Dermis lymphatic vessel endothelial cell (primary cell): ENCODE data around the gene C1QL2. TPM values are rescaled to one million over a fixed set of nuclear protein-coding genes. Genes with fewer than 3 reads are reported as not detected.

Source experiments
- total RNA-seq: library from RNA; depleted of rRNA; stranded (reverse); fragments of >200 nt; gene quantifications from 2 replicates; pipeline ENCODE4 v1.2.1, GENCODE V29; 2014

Gene C1QL2
- total RNA-seq: not detected in 2 replicates

GRCh38 chr2:119158563-119159347 is at the start of gene C1QL2:
Gene C1QL2 (minus strand): TSS chr2:119158751. CDS start chr2:119158269, 482 bp downstream.

Other genes with a start within 250 kb of the C1QL2 start
- not detected in 2 replicates for gene MARCO, start 216.6 kb downstream of the C1QL2 start, total RNA-seq
- 6.6 and 9.0 TPM in 2 replicates for gene STEAP3, start 65.1 kb upstream of the C1QL2 start, total RNA-seq
- 12.3 and 14.5 TPM in 2 replicates for gene C2orf76, start 208.1 kb upstream of the C1QL2 start, total RNA-seq
- 76.4 and 86.9 TPM in 2 replicates for gene DBI, start 208.2 kb upstream of the C1QL2 start, total RNA-seq